Fibroblast of skin of right quadriceps (primary cell): ENCODE measurements around the gene RNF38.
"Not testable (repeated sequence)": the region's sequence is repeated elsewhere in the genome, so short reads cannot be mapped to it uniquely, and the experiment has no call there.

Source experiments
- DNase-seq: peaks from one replicate; pipeline ENCODE4 v3.0.0-alpha.2; 2013

Gene RNF38

GRCh38 chr9:36399980-36400331 lies at the start of gene RNF38:
RNF38 (minus strand) TSS chr9:36400269; CDS start chr9:36400108, 161 bp downstream.
- no peak for DNase-seq

- DNase-seq, result not testable (repeated sequence)
Measured at GRCh38 chr9:36448555-36448954, 48.5 kb upstream of the RNF38 start.

- no peak for DNase-seq
Measured at GRCh38 chr9:36448017-36448416, 47.9 kb upstream of the RNF38 start.

- not testable (repeated sequence) for DNase-seq
Measured at GRCh38 chr9:36446678-36447077, 46.6 kb upstream of the RNF38 start.

- no peak for DNase-seq
Measured at GRCh38 chr9:36445800-36446361, 45.8 kb upstream of the RNF38 start.

GRCh38 chr9:36444203-36444602 lies 44.1 kb upstream of the RNF38 start:
- DNase-seq, result no peak

GRCh38 chr9:36443581-36443980 lies 43.5 kb upstream of the RNF38 start:
- DNase-seq, result no peak

GRCh38 chr9:36442710-36443109 lies 42.6 kb upstream of the RNF38 start:
- DNase-seq, result no peak

GRCh38 chr9:36441966-36442365 lies 41.9 kb upstream of the RNF38 start:
- no peak for DNase-seq

GRCh38 chr9:36438536-36439236 lies 38.6 kb upstream of the RNF38 start:
- DNase-seq, result no peak

GRCh38 chr9:36437790-36438189 lies 37.7 kb upstream of the RNF38 start:
- DNase-seq, result no peak

GRCh38 chr9:36436909-36437308 lies 36.8 kb upstream of the RNF38 start:
- no peak for DNase-seq

- no peak for DNase-seq
Measured at GRCh38 chr9:36433386-36433785, 33.3 kb upstream of the RNF38 start.

- no peak for DNase-seq
Measured at GRCh38 chr9:36431078-36431477, 31.0 kb upstream of the RNF38 start.

GRCh38 chr9:36426945-36427344 lies 26.9 kb upstream of the RNF38 start:
- no peak for DNase-seq

GRCh38 chr9:36426348-36426747 lies 26.3 kb upstream of the RNF38 start:
- no peak for DNase-seq

GRCh38 chr9:36424289-36425055 lies 24.4 kb upstream of the RNF38 start:
- DNase-seq, result no peak

- DNase-seq, result no peak
Measured at GRCh38 chr9:36423206-36423605, 23.1 kb upstream of the RNF38 start.

GRCh38 chr9:36416890-36417289 lies 16.8 kb upstream of the RNF38 start:
- DNase-seq, result no peak

GRCh38 chr9:36415822-36416525 lies 15.9 kb upstream of the RNF38 start:
- DNase-seq, result no peak

- DNase-seq, result not testable (repeated sequence)
Measured at GRCh38 chr9:36411410-36411809, 11.3 kb upstream of the RNF38 start.

- DNase-seq, result not testable (repeated sequence)
Measured at GRCh38 chr9:36409076-36409475, 9.0 kb upstream of the RNF38 start.

GRCh38 chr9:36407122-36407723 lies 7.2 kb upstream of the RNF38 start:
- peak; percentile 46 for DNase-seq
